GM20000 (cell line): Measurements from ENCODE around the gene P2RY12.
A peak's percentile ranks its signal among the peaks of the same experiment; 100 is the strongest.

Source experiments
- DNase-seq: peaks from one replicate; pipeline ENCODE4 v3.0.0; 2012; ENCODE audit warnings: low spot score
- CTCF ChIP-seq: IDR thresholded peaks from 2 replicates; pipeline ENCODE4 v1.5.1; 2012; ENCODE audit warnings: mild to moderate bottlenecking, control low read depth; ENCODE audit errors: extremely low read depth, missing control alignments

The P2RY12 gene

GRCh38 chr3:151383111-151383510 lies 1.4 kb downstream of the P2RY12 start:
- no peak for TF ChIP-seq CTCF
- DNase-seq, result no peak

GRCh38 chr3:151382671-151383070 lies 1.9 kb downstream of the P2RY12 start:
- no peak for TF ChIP-seq CTCF
- no peak for DNase-seq

- peak; percentile 51 for TF ChIP-seq CTCF
- peak; percentile 13 for DNase-seq
Measured at GRCh38 chr3:151379083-151379734, 5.3 kb downstream of the P2RY12 start.

- DNase-seq, result peak; percentile 20
Measured at GRCh38 chr3:151377768-151378385, 6.7 kb downstream of the P2RY12 start.

GRCh38 chr3:151372063-151372820 lies 12.3 kb downstream of the P2RY12 start:
- DNase-seq, result no peak
- TF ChIP-seq CTCF, result no peak

More at GRCh38 chr3:151377768-151378385, 6.7 kb downstream of the P2RY12 start:
- no peak for TF ChIP-seq CTCF

- no peak for TF ChIP-seq CTCF
- no peak for DNase-seq
Measured at GRCh38 chr3:151371526-151371925, 13.0 kb downstream of the P2RY12 start.

- no peak for TF ChIP-seq CTCF
- no peak for DNase-seq
Measured at GRCh38 chr3:151367448-151367847, 17.1 kb downstream of the P2RY12 start.
